H9 (cell line): ENCODE measurements around the gene FBXL13. TPM values are rescaled to one million over a fixed set of nuclear protein-coding genes. Genes with fewer than 3 reads are reported as not detected.

Experiments used
- DNase-seq: peaks from one replicate; pipeline ENCODE4 v3.0.0-alpha.2; 2017
- H2AFZ ChIP-seq: one replicate; pipeline ENCODE4 v1.6.1; 2013; ENCODE audit warnings: mild to moderate bottlenecking, low read length, control low read depth, moderate library complexity
- H2AK5ac ChIP-seq: 2 replicates; pipeline ENCODE4 v1.6.1; 2013; ENCODE audit warnings: low read length, control low read depth, mixed read lengths; ENCODE audit not compliant: insufficient read length
- H2BK120ac ChIP-seq: one replicate; pipeline ENCODE4 v1.6.1; 2013; ENCODE audit warnings: low read depth, mild to moderate bottlenecking, low read length, control low read depth, inconsistent platforms; ENCODE audit not compliant: poor library complexity, severe bottlenecking
- H2BK12ac ChIP-seq: 2 replicates; pipeline ENCODE4 v1.6.1; 2013; ENCODE audit warnings: low read length, control low read depth, mixed read lengths, low read depth; ENCODE audit not compliant: insufficient read length
- H2BK15ac ChIP-seq: 2 replicates; pipeline ENCODE4 v1.6.1; 2013; ENCODE audit warnings: low read depth, low read length, control low read depth
- H2BK20ac ChIP-seq: one replicate; pipeline ENCODE4 v1.6.1; 2013; ENCODE audit warnings: low read depth, mild to moderate bottlenecking, low read length, control low read depth, inconsistent platforms; ENCODE audit not compliant: poor library complexity, severe bottlenecking
- H2BK5ac ChIP-seq: 2 replicates; pipeline ENCODE4 v1.6.1; 2013; ENCODE audit warnings: low read length, control low read depth, mixed read lengths; ENCODE audit not compliant: insufficient read length
- H3K14ac ChIP-seq: 2 replicates; pipeline ENCODE4 v1.6.1; 2013; ENCODE audit warnings: low read length, control low read depth; ENCODE audit not compliant: insufficient read depth
- H3K18ac ChIP-seq: 2 replicates; pipeline ENCODE4 v1.6.1; 2013; ENCODE audit warnings: low read depth, mild to moderate bottlenecking, mixed read lengths, low read length, control low read depth; ENCODE audit not compliant: insufficient read length
- H3K23ac ChIP-seq: 2 replicates; pipeline ENCODE4 v1.6.1; 2013; ENCODE audit warnings: low read length, control low read depth, mixed read lengths, low read depth; ENCODE audit not compliant: insufficient read length
- H3K23me2 ChIP-seq: 2 replicates; pipeline ENCODE4 v1.6.1; 2013; ENCODE audit warnings: low read depth, mild to moderate bottlenecking, mixed read lengths, low read length, control low read depth; ENCODE audit not compliant: insufficient read length, poor library complexity, severe bottlenecking
- H3K27ac ChIP-seq: 2 replicates; pipeline ENCODE4 v1.5.1; 2013; ENCODE audit warnings: low read length, control low read depth, mixed read lengths, low read depth; ENCODE audit not compliant: insufficient read length
- H3K27me3 ChIP-seq: 2 replicates; pipeline ENCODE4 v1.6.1; 2013; ENCODE audit warnings: low read length, control low read depth, inconsistent platforms; ENCODE audit not compliant: insufficient read depth
- H3K4ac ChIP-seq: 2 replicates; pipeline ENCODE4 v1.6.1; 2013; ENCODE audit warnings: low read depth, mild to moderate bottlenecking, control low read depth, inconsistent platforms, low read length, moderate library complexity
- H3K4me1 ChIP-seq: 2 replicates; pipeline ENCODE4 v1.6.1; 2013; ENCODE audit warnings: low read length, control low read depth, inconsistent platforms; ENCODE audit not compliant: insufficient read depth
- H3K4me2 ChIP-seq: 2 replicates; pipeline ENCODE4 v1.6.1; 2013; ENCODE audit warnings: low read length, control low read depth, mixed read lengths; ENCODE audit not compliant: insufficient read length, insufficient read depth
- H3K56ac ChIP-seq: 2 replicates; pipeline ENCODE4 v1.6.1; 2013; ENCODE audit warnings: low read depth, mild to moderate bottlenecking, mixed read lengths, low read length, control low read depth; ENCODE audit not compliant: insufficient read length
- H3K79me1 ChIP-seq: 2 replicates; pipeline ENCODE4 v1.6.1; 2013; ENCODE audit warnings: low read depth, mild to moderate bottlenecking, moderate library complexity, low read length, control low read depth, inconsistent platforms; ENCODE audit not compliant: insufficient read depth, poor library complexity, severe bottlenecking
- H3K79me2 ChIP-seq: 2 replicates; pipeline ENCODE4 v1.6.1; 2013; ENCODE audit warnings: low read length, control low read depth, inconsistent platforms; ENCODE audit not compliant: insufficient read depth
- H3K9ac ChIP-seq: 2 replicates; pipeline ENCODE4 v1.6.1; 2013; ENCODE audit warnings: low read length, control low read depth, mixed read lengths; ENCODE audit not compliant: insufficient read length; ENCODE audit errors: extremely low read depth
- H3K9me3 ChIP-seq: one replicate; pipeline ENCODE4 v1.6.1; 2013; ENCODE audit warnings: low read depth, low read length, inconsistent platforms; ENCODE audit not compliant: control insufficient read depth
- H3T11ph ChIP-seq: one replicate; pipeline ENCODE4 v1.6.1; 2013; ENCODE audit warnings: mild to moderate bottlenecking, low read length, control low read depth, inconsistent platforms
- H4K20me1 ChIP-seq: one replicate; pipeline ENCODE4 v1.6.1; 2013; ENCODE audit not compliant: control insufficient read depth, insufficient read length, insufficient read depth
- H4K5ac ChIP-seq: 2 replicates; pipeline ENCODE4 v1.6.1; 2013; ENCODE audit warnings: low read depth, mild to moderate bottlenecking, mixed read lengths, low read length, control low read depth; ENCODE audit not compliant: insufficient read length
- H4K8ac ChIP-seq: replicated peaks from 2 replicates; pipeline ENCODE4 v1.6.1; 2013; ENCODE audit warnings: low read length, control low read depth, mixed read lengths, low read depth; ENCODE audit not compliant: insufficient read length
- H4K91ac ChIP-seq: 2 replicates; pipeline ENCODE4 v1.6.1; 2013; ENCODE audit warnings: low read depth, mild to moderate bottlenecking, moderate library complexity, mixed read lengths, low read length, control low read depth; ENCODE audit not compliant: insufficient read length
- H3K27ac Mint-ChIP-seq, 3 experiments: 2 replicates in 2 of 3; 3 replicates in 1 of 3; pipeline ENCODE4 v1.8.0; 2020 to 2021; ENCODE audit warnings: mixed read lengths in 3 of 3, mild to moderate bottlenecking in 1 of 3, moderate library complexity in 1 of 3
- H3K27me3 Mint-ChIP-seq: 2 replicates; pipeline ENCODE4 v1.8.0; 2021; ENCODE audit warnings: low read depth, mild to moderate bottlenecking, moderate library complexity, mixed read lengths
- H3K36me3 Mint-ChIP-seq, 3 experiments: 2 replicates in 2 of 3; 3 replicates in 1 of 3; pipeline ENCODE4 v1.8.0; 2020 to 2021; ENCODE audit warnings: low read depth in 3 of 3, mixed read lengths in 3 of 3; ENCODE audit not compliant: insufficient read depth in 1 of 3
- H3K4me1 Mint-ChIP-seq, 2 experiments: 2 replicates each; pipeline ENCODE4 v1.8.0; 2020; ENCODE audit warnings: mixed read lengths in 2 of 2
- H3K4me3 Mint-ChIP-seq, 2 experiments: 2 replicates in 1 of 2; 3 replicates in 1 of 2; pipeline ENCODE4 v1.8.0; 2020 to 2021; ENCODE audit warnings: mild to moderate bottlenecking in 2 of 2, mixed read lengths in 2 of 2, moderate library complexity in 1 of 2
- H3K9me3 Mint-ChIP-seq, 2 experiments: 2 replicates in 1 of 2; 3 replicates in 1 of 2; pipeline ENCODE4 v1.8.0; 2020; ENCODE audit warnings: mild to moderate bottlenecking in 2 of 2, mixed read lengths in 2 of 2, moderate library complexity in 1 of 2
- WGBS: extraction: QIAGEN DNeasy Blood & Tissue Kit; methylation state at CpG from one replicate; pipeline ENCODE4 v1.1.7; 2013; ENCODE audit warnings: missing lambda C conversion rate, low lambda C conversion rate, mixed read lengths; ENCODE audit not compliant: insufficient read length; ENCODE audit errors: extremely low coverage; 5-methylcytosine and 5-hydroxymethylcytosine counted together
- total RNA-seq: library from RNA; stranded (reverse); gene quantifications from 2 replicates; pipeline ENCODE4 v1.2.1, GENCODE V29; 2021
- TF ChIP-seq, protein P1 (sequence below): fragments of 200-600 bp; sonication (generic); conservative IDR thresholded peaks from 3 replicates; pipeline ENCODE4 v1.8.0; 2021; ENCODE audit warnings: antibody characterized with exemption, mild to moderate bottlenecking

Gene FBXL13
- total RNA-seq, 1 experiment from 2014 or later, result 4.4 TPM

DNA sequence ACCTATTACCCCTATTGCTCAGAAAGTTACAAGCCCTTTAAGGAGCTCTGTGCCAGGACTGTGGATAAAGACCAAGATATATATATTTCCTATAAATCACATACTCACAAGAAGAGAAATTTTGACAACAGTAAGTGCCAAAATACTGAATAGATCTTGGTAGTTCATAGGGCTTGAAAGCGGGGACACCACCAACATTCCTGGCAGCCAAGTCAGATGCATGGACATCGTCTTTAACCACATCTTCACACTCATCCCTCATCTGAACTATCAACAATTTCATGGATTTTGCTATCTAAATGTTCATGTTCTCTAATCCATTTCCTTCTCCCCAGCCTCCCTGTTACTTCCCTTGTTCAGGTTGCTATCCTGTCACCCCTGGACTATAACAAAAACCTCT lies 229.2 kb downstream of the FBXL13 start:
- Histone ChIP-seq H3K14ac (no peak overlapping the region), H3K9ac (no peak overlapping the region), H3K4me1 (no peaks in the 10 kb centered on the region), H3K18ac (no peak overlapping the region), H2AFZ (no peak overlapping the region), H2BK120ac (no peak overlapping the region), H3K79me1 (no peaks in the 10 kb centered on the region), H3K23ac (no peak overlapping the region), H3K4ac (no peak overlapping the region), H3K27me3 (no peaks in the 10 kb centered on the region), H4K5ac (no peak overlapping the region), H2BK15ac (no peak overlapping the region), H3K9me3 (no peaks in the 10 kb centered on the region), H2BK12ac (no peak overlapping the region), H4K8ac (no peak overlapping the region), H3K23me2 (no peaks in the 10 kb centered on the region), H4K20me1 (no peaks in the 10 kb centered on the region), H3T11ph (no peak overlapping the region), H4K91ac (no peak overlapping the region), H2BK20ac (no peak overlapping the region), H3K27ac (no peak overlapping the region), H2AK5ac (no peak overlapping the region), H3K79me2 (no peaks in the 10 kb centered on the region), H2BK5ac (no peak overlapping the region), H3K56ac (no peak overlapping the region), H3K4me2 (no peak overlapping the region)
- TF ChIP-seq, protein P1, sequence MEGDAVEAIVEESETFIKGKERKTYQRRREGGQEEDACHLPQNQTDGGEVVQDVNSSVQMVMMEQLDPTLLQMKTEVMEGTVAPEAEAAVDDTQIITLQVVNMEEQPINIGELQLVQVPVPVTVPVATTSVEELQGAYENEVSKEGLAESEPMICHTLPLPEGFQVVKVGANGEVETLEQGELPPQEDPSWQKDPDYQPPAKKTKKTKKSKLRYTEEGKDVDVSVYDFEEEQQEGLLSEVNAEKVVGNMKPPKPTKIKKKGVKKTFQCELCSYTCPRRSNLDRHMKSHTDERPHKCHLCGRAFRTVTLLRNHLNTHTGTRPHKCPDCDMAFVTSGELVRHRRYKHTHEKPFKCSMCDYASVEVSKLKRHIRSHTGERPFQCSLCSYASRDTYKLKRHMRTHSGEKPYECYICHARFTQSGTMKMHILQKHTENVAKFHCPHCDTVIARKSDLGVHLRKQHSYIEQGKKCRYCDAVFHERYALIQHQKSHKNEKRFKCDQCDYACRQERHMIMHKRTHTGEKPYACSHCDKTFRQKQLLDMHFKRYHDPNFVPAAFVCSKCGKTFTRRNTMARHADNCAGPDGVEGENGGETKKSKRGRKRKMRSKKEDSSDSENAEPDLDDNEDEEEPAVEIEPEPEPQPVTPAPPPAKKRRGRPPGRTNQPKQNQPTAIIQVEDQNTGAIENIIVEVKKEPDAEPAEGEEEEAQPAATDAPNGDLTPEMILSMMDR, result no peak
- no CpG with 5 or more reads among the region's 2 CpGs for WGBS
- Mint-ChIP-seq H3K27me3 (no peaks in the 10 kb centered on the region), H3K4me3 (no peak overlapping the region), H3K9me3 (no peaks in the 10 kb centered on the region), H3K4me1 (no peaks in the 10 kb centered on the region), H3K36me3 (no peaks in the 10 kb centered on the region), H3K27ac (no peak overlapping the region)
- no peak for DNase-seq
